GM18907 (cell line): ENCODE results near the gene CKLF.
"Not testable (repeated sequence)": the region's sequence is repeated elsewhere in the genome, so short reads cannot be mapped to it uniquely, and the experiment has no call there.

Source experiments
- ATAC-seq: cut with Tn5 transposase; IDR thresholded peaks from one replicate; pipeline ENCODE4 v1.9.1; 2021; ENCODE audit warnings: mild to moderate bottlenecking, moderate library complexity; ENCODE audit not compliant: unreplicated experiment

CKLF gene

DNA sequence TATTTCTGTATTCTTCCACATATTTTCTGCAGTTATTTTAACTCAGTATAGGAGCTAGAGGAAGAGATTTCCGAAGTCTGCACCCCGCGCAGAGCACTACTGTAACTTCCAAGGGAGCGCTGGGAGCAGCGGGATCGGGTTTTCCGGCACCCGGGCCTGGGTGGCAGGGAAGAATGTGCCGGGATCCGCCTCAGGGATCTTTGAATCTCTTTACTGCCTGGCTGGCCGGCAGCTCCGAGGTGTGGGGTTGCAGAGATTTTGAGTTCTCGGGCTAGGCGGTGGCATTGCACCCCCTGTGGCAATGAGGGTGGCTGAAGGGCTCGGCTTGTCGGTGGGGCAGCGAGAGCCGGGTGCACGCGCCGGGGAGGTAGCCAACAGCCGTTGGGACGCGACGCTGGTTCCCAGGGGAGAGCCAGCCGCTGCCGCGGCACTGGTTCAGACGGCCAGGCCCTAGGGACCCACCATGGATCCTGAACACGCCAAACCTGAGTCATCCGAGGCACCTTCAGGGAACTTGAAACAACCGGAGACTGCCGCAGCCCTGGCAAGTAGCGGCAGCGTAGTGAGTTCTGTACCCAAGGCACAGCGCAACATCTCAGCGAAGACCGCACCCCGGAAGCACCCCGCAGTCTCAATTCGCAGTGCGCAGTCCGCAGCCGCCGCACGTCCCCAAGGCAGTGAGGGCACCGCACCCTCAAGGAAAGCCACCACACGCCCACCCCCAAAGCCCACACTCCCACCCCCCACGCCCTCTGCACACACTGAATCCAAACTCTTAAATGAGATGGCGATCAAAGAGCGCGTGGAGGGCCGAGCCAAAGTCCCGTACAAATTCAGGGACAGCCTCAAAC lies 13.9 kb downstream of the CKLF start, which contains the start of gene CMTM1:
Gene CMTM1 (plus strand): TSS at position 389 of the 851 bp plus-strand sequence. CDS start 75 bp downstream, at position 464.
- no peak for ATAC-seq

DNA sequence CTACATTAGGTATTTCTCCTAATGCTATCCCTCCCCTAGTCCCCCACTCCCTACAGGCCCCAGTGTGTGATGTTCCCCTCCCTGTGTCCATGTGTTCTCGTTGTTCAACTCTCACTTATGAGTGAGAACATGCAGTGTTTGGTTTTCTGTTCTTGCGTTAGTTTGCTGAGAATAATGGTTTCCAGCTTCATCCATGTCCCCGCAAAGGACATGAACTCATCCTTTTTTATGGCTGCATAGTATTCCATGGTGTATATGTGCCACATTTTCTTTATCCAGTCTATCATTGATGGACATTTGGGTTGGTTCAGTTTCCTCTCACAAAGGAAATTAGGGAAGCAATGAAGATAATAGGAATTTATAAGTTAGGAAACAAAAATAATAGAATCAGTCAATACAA lies 14.9 kb downstream of the CKLF start:
- not testable (repeated sequence) for ATAC-seq

GRCh38 chr16:66568355-66568754 lies 16.0 kb downstream of the CKLF start:
- no peak for ATAC-seq

DNA sequence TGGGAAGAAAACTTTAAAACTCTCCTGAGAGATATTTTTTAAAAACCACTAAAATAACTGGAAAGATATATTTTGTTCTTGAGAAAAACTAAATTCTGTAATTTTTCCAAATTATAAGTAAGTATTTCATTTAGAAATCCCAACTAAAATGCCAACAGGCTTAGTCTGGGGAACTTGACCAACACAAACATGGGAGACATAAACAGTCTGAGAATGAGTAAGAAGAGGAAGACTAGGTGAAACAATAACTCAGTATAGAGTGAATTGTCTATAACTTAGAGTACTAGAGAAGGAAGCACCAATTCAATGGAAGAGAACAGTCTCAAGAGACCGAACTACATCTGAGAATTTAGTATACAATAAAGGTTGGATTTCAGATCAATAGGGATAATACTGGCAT lies 16.8 kb downstream of the CKLF start:
- ATAC-seq: no peak

GRCh38 chr16:66569827-66570405 lies 17.5 kb downstream of the CKLF start:
- ATAC-seq: no peak

DNA sequence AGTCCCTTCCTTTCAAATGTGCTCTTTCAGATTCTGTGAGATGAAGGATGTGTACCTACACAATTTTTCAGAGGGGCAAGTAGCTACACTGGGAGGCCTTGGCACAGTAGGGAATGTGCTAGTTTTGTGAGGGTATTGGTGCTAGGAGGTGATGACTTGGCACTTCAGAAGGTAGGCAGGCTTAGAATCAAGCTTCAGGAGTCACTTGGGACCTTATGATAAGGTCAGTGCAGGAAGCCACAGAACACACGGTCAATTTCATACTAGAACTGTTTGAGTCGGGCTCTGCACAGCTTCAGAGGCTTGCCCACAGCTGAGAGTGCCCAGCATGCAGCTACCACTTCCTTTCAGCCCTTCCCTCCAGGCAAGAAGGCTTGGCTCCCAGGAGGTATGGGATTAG lies 20.0 kb downstream of the CKLF start:
- no peak for ATAC-seq

GRCh38 chr16:66574081-66574480 lies 21.7 kb downstream of the CKLF start:
- ATAC-seq: no peak

GRCh38 chr16:66574531-66574930 lies 22.2 kb downstream of the CKLF start:
- ATAC-seq: no peak

GRCh38 chr16:66575060-66575459 lies 22.7 kb downstream of the CKLF start:
- ATAC-seq: no peak

DNA sequence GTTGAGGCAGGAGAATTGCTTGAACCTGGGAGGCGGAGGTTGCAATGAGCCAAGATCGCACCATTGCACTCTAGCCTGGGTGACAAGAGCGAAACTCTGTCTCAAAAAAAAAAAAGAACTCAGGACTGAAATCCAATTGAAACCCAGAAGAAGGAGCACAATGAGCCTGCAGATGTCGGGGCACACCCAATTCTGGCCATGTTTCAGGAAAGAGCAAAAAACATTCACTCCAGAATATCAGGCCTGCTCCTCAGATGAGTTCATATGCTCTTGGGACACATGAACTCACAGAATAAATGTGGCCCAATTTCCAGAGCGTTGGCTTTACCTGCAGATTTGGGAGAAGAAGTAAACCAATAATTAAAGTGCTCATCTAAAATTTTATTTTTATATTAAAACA lies 23.9 kb downstream of the CKLF start:
- no peak for ATAC-seq

- ATAC-seq: no peak
These were observed 26.5 kb downstream of the CKLF start, which contains the start of gene CMTM2 for GRCh38 chr16:66578651-66579531. Gene CMTM2 (plus strand): TSS chr16:66579463. CDS start chr16:66579608, 145 bp downstream.

- ATAC-seq: no peak
These were observed 28.3 kb downstream of the CKLF start for GRCh38 chr16:66580605-66581209.

DNA sequence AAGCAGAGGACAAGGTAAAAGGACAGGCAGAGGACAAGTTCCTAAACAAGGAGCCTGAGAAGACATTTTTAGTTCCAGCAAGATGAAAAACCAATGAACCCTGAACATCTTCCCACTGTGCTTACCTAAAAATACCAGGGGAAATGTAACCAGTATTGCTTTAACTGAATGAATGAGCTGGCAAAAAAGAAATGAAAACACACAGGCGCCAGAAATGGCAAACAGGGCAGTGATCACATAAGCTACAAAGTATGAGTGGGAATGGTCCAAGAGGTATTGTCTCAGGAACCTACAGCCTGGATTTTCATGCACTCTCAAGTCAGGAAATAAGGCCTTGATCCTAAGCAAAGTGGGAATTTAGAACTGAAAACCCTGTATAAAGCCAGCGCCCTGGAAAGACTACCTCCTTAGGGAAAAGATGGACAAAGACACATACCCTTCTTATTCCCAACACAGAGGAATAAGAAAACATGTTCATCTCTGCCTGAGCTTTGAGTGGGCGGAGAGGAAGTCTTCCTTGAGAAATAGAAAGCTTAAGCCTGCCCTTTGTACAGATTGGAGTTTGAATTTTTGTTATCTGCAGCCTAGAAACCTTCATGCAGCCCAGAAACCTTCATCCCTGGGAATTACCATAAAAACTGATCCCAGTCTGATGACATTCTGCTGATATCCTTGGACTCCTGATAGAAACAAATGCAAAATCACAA lies 29.0 kb downstream of the CKLF start:
- ATAC-seq: no peak

GRCh38 chr16:66585481-66586239 lies 33.3 kb downstream of the CKLF start:
- no peak for ATAC-seq

GRCh38 chr16:66587881-66588600 lies 35.7 kb downstream of the CKLF start:
- no peak for ATAC-seq

- no peak for ATAC-seq
These were observed 36.8 kb downstream of the CKLF start for GRCh38 chr16:66588981-66589713.

DNA sequence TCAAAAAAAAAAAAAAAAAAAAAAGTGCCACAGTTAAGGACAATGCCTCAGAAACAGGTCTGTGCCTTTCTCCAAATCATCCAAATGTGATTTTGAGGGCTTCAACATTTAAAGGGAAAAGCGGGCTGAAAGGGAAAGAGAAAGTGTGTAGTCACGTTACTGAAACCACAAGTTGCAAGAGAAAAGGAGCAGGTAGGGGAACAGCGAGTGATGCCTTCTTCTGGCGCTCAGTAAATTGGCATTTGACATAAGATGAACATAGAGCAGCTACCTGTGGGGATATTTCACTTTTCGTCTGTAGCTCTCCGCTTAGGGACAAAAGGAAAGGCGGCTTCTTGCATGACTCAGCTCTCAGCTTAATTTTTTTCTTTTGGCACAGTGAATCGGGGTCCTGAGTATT lies 37.9 kb downstream of the CKLF start:
- no peak for ATAC-seq

- ATAC-seq: no peak
These were observed 38.6 kb downstream of the CKLF start for GRCh38 chr16:66591018-66591417.
